RWPE2 (cell line): Measurements from ENCODE around the gene MISP.

Source experiments
- ATAC-seq: fragments of 200-7000 bp; cut with Tn5 transposase; 3 replicates; pipeline ENCODE4 v1.9.1; 2021; ENCODE audit warnings: low read depth
- DNase-seq: peaks from one replicate; pipeline ENCODE4 v3.0.0-alpha.2; 2020; ENCODE audit warnings: low spot score
- H3K27ac ChIP-seq: fragments of 450-650 bp; 2 replicates; pipeline ENCODE4 v1.5.1; 2017; ENCODE audit warnings: mild to moderate bottlenecking; ENCODE audit not compliant: poor library complexity, severe bottlenecking
- H3K27me3 ChIP-seq: fragments of 250-450 bp; sonication (Bioruptor Pico); 2 replicates; pipeline ENCODE4 v1.5.1; 2021; ENCODE audit warnings: mild to moderate bottlenecking, moderate library complexity; ENCODE audit not compliant: insufficient read depth, poor library complexity, severe bottlenecking
- H3K36me3 ChIP-seq: fragments of 250-450 bp; sonication (Bioruptor Pico); 2 replicates; pipeline ENCODE4 v1.5.1; 2020; ENCODE audit warnings: low read depth, mild to moderate bottlenecking, moderate library complexity
- H3K4me1 ChIP-seq: fragments of 250-450 bp; sonication (Bioruptor Pico); 2 replicates; pipeline ENCODE4 v1.5.1; 2021; ENCODE audit warnings: mild to moderate bottlenecking, moderate library complexity; ENCODE audit not compliant: insufficient read depth, poor library complexity, severe bottlenecking
- H3K4me3 ChIP-seq: fragments of 250-450 bp; sonication (Bioruptor Pico); 2 replicates; pipeline ENCODE4 v1.5.1; 2021; ENCODE audit warnings: mild to moderate bottlenecking, moderate library complexity; ENCODE audit not compliant: severe bottlenecking
- H3K9me3 ChIP-seq: fragments of 250-450 bp; sonication (Bioruptor Pico); 2 replicates; pipeline ENCODE4 v1.5.1; 2021; ENCODE audit warnings: mild to moderate bottlenecking, moderate library complexity; ENCODE audit not compliant: severe bottlenecking
- CTCF ChIP-seq: fragments of 450-650 bp; IDR thresholded peaks from one replicate; pipeline ENCODE4 v1.5.1; 2017; ENCODE audit warnings: mild to moderate bottlenecking, moderate library complexity; ENCODE audit not compliant: poor library complexity, severe bottlenecking

The MISP gene

GRCh38 chr19:756821-757688, 6.1 kb downstream of the MISP start:
- no peak for DNase-seq
- TF ChIP-seq CTCF, result no peak
- H3K9me3 ChIP-seq, result no peaks in the 10 kb centered on the region
- no peaks in the 10 kb centered on the region for H3K27me3 ChIP-seq
- no peak overlapping the region for H3K4me3 ChIP-seq
- no peak for ATAC-seq
- peaks cover 6% of the 10 kb centered on the region for H3K4me1 ChIP-seq
- H3K27ac ChIP-seq, result no peak overlapping the region
- H3K36me3 ChIP-seq, result peaks cover 78% of the 10 kb centered on the region

- peaks cover 88% of the 10 kb centered on the region for H3K36me3 ChIP-seq
Observed at GRCh38 chr19:757811-758668, 7.1 kb downstream of the MISP start.

GRCh38 chr19:763181-763580, 12.3 kb downstream of the MISP start:
- no peak for DNase-seq
- Histone ChIP-seq H3K4me1 (no peaks in the 10 kb centered on the region), H3K36me3 (peaks cover 60% of the 10 kb centered on the region), H3K27me3 (no peaks in the 10 kb centered on the region), H3K9me3 (no peaks in the 10 kb centered on the region), H3K4me3 (no peak overlapping the region), H3K27ac (no peak overlapping the region)
- no peak for TF ChIP-seq CTCF
- ATAC-seq, result no peak

More at GRCh38 chr19:757811-758668, 7.1 kb downstream of the MISP start:
- ATAC-seq (no peak), DNase-seq (no peak)
- H3K27me3 ChIP-seq, result no peaks in the 10 kb centered on the region
- H3K4me3 ChIP-seq, result no peak overlapping the region
- H3K4me1 ChIP-seq, result peaks cover 4% of the 10 kb centered on the region
- H3K27ac ChIP-seq, result no peak overlapping the region
- H3K9me3 ChIP-seq, result no peaks in the 10 kb centered on the region
- no peak for TF ChIP-seq CTCF

GRCh38 chr19:763869-764268, 13.0 kb downstream of the MISP start:
- no peaks in the 10 kb centered on the region for H3K9me3 ChIP-seq
- no peak for TF ChIP-seq CTCF
- peaks cover 53% of the 10 kb centered on the region for H3K36me3 ChIP-seq
- no peaks in the 10 kb centered on the region for H3K4me1 ChIP-seq
- ATAC-seq (no peak), DNase-seq (no peak)
- H3K27me3 ChIP-seq, result no peaks in the 10 kb centered on the region
- H3K4me3 ChIP-seq, result no peak overlapping the region
- H3K27ac ChIP-seq, result no peak overlapping the region
